ENCODE results near the gene NR1I3.

Gene NR1I3

GRCh38 chr1:161198897-161199431 is 39.0 kb downstream of the NR1I3 start, which contains the start of gene ADAMTS4:
TSS of gene ADAMTS4 (minus strand) at chr1:161199054. CDS start at chr1:161198627, 427 bp downstream.
- peak; percentile 68 for DNase-seq (ENCODE audit: low read depth)

GRCh38 chr1:161198194-161198896 is 39.7 kb downstream of the NR1I3 start:
- peak overlapping the region; percentile 47 for H3K4me3 ChIP-seq (ENCODE audit: low read depth, low read length)
- no peak for DNase-seq (ENCODE audit: low read depth)

More at GRCh38 chr1:161198897-161199431, 39.0 kb downstream of the NR1I3 start, which contains the start of gene ADAMTS4:
- H3K4me3 ChIP-seq (ENCODE audit: low read depth, low read length): peak within 1 kb of the TSS; percentile 47

- no peak for DNase-seq (ENCODE audit: low read depth)
- peak overlapping the region; percentile 47 for H3K4me3 ChIP-seq (ENCODE audit: low read depth, low read length)
These were observed 40.3 kb downstream of the NR1I3 start for GRCh38 chr1:161197560-161198193.

DNA sequence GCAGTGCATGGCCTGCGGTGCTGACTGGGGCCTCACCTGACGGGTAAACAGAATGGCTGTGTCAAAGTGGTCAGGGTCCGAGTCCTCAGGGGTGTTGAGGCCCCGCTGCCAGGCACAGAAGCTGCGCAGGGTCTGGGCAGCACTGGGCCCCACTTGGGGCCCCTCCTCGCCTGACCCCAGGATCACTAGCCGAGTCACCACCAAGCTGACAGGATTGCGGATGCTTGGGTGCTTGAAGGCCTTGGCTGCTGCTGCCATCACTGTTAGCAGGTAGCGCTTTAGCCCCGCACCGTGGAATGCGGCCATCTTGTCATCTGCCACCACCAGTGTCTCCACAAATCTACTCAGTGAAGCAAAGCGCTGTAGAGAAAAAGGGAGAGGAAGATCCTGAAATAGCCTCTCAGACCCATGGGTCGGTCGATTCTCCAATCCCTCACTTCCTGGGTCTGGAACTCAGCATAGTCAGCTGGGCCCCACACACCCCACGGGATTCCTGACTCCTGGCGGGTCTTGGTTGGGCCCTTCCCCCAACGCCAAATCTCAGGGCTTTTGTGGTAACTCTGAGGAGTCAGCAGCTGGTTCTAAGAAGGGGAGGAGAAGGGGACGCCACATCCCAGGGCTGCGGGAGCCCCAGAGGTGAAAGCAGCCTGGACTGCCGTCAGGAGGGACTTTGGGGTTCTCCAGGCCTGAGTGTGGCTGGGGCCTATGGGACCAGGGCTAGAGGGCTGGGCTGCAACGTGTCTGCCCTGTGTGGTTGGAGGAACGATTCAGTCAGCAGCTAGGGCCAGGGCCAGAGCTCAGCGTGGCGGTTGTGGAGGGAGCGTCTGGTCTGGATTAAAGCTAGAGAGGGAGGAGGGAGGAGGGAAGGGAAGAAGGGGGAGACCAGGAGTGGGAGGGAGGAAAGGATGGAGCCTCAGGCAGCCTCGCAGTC is 41.2 kb downstream of the NR1I3 start:
- peak overlapping the region; percentile 47 for H3K4me3 ChIP-seq (ENCODE audit: low read depth, low read length)

DNA sequence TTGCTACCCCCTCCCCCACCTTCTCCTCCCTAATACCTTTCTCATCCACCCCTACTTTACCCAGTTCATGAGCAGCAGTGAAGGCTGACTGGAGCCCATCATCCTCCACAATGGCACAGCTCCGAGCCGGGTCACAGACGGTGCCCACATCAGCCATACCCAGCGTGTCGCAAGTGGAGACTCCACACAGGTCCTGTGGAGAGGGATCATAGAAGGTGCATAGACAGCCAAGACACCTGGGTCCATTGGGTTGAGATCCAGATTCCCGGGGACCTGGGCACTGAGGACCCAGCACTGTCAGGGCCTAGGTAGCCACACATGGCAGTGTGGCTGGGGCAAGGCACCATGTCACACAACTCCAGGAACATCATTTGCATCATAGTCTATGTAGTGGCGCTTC is 41.9 kb downstream of the NR1I3 start:
- DNase-seq (ENCODE audit: low read depth): no peak
- H3K4me3 ChIP-seq (ENCODE audit: low read depth, low read length): no peak overlapping the region

More for the DNA sequence above, 41.2 kb downstream of the NR1I3 start:
- peak; percentile 65 for DNase-seq (ENCODE audit: low read depth)

- no peak overlapping the region for H3K4me3 ChIP-seq (ENCODE audit: low read depth, low read length)
- no peak for DNase-seq (ENCODE audit: low read depth)
These were observed 42.8 kb downstream of the NR1I3 start for GRCh38 chr1:161195171-161195570.

DNA sequence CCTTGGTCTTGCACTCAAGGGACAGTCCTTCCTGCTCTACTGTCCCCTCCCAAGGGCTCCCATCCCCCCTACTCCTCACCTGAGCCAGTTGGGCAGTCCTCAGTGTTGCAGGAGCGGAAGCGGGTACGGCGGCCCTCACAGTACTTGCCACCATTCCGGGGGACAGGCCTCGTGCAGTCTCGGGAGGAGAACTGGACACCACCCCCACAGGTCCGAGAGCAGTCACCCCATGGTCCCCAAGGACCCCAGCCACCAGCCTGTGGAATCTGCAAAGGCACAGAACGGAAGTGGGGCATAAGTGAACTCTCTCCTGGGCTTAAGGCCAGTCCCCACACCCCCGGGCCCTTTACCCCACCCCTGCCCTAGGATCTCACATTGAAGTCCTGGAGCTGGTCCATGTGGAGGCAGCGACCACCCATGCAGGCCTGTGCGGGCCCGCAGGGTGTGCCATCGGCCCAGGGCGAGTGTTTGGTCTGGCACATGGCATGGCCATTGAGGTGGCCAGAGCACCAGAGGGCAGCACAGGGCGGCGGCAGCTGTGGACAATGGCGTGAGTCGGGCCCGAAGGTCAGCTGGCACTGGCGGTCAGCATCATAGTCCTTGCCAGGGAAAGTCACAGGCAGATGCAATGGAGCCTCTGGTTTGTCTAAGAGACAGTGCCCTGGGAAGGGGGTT is 44.3 kb downstream of the NR1I3 start:
- DNase-seq (ENCODE audit: low read depth): no peak
- H3K4me3 ChIP-seq (ENCODE audit: low read depth, low read length): no peak overlapping the region

- no peak overlapping the region for H3K4me3 ChIP-seq (ENCODE audit: low read depth, low read length)
- DNase-seq (ENCODE audit: low read depth): no peak
These were observed 45.2 kb downstream of the NR1I3 start for GRCh38 chr1:161192476-161193465.

- no peak for DNase-seq (ENCODE audit: low read depth)
- no peak overlapping the region for H3K4me3 ChIP-seq (ENCODE audit: low read depth, low read length)
These were observed 46.0 kb downstream of the NR1I3 start for GRCh38 chr1:161191971-161192370.

- H3K4me3 ChIP-seq (ENCODE audit: low read depth, low read length): no peak overlapping the region
- no peak for DNase-seq (ENCODE audit: low read depth)
These were observed 47.0 kb downstream of the NR1I3 start for GRCh38 chr1:161190962-161191521.

GRCh38 chr1:161189036-161189435 is 49.0 kb downstream of the NR1I3 start:
- no peak overlapping the region for H3K4me3 ChIP-seq (ENCODE audit: low read depth, low read length)
- no peak for DNase-seq (ENCODE audit: low read depth)

- no peak overlapping the region for H3K4me3 ChIP-seq (ENCODE audit: low read depth, low read length)
- DNase-seq (ENCODE audit: low read depth): no peak
These were observed 49.6 kb downstream of the NR1I3 start for GRCh38 chr1:161188381-161188780.

- DNase-seq (ENCODE audit: low read depth): no peak
- no peak overlapping the region for H3K4me3 ChIP-seq (ENCODE audit: low read depth, low read length)
These were observed 50.7 kb downstream of the NR1I3 start for GRCh38 chr1:161187311-161187710.

GRCh38 chr1:161185732-161186311 is 52.2 kb downstream of the NR1I3 start:
- no peak for DNase-seq (ENCODE audit: low read depth)
- no peak overlapping the region for H3K4me3 ChIP-seq (ENCODE audit: low read depth, low read length)

GRCh38 chr1:161185282-161185682 is 52.7 kb downstream of the NR1I3 start:
- peak; percentile 54 for DNase-seq (ENCODE audit: low read depth)
- H3K4me3 ChIP-seq (ENCODE audit: low read depth, low read length): no peak overlapping the region

DNA sequence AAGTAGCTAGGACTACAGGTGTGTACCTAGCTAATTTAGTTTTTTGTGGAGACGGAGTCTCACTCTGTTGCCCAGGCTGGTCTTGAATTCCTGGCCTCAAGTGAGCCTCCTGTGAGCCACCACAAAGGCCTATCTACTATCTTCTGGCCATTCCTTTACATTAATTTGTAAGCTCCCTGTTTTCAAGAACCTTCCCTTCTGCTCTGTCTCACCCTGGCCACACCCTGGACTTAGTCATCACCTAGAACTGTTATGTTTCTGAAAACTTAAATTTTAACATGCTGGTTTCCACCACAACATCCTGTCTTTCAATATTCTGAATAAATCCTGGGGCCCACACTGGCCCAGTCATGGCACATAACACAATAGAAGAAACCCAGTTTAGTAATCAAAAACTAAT is 55.8 kb downstream of the NR1I3 start:
- H3K4me3 ChIP-seq (ENCODE audit: low read depth, low read length): no peak overlapping the region
- no peak for DNase-seq (ENCODE audit: low read depth)

DNA sequence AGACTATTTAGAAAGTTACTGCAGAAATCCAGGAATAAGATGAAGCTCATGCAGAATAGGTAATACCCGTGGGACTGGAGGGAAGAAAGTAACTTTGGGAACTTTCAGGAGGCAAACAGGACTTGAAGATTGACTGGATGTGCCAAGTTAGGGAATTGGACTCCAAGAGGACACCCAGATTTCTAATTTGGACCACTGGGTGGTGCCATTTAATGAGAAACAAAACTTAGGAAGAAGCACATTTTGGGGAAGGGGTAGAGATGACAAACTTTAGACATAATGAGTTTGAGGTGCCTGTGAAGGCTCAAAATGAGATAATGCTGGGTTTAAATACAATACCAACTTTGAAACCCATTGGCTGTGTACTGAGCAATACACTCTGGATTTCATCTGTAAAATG is 57.4 kb downstream of the NR1I3 start:
- no peak overlapping the region for H3K4me3 ChIP-seq (ENCODE audit: low read depth, low read length)
- DNase-seq (ENCODE audit: low read depth): no peak
